OCI-LY7 (cell line): Measurements from ENCODE around the gene RNU6-7. TPM values are rescaled to one million over a fixed set of nuclear protein-coding genes. Genes with fewer than 3 reads are reported as not detected.

Experiments used
- BruUV-seq: library from RNA; stranded (reverse); fragments of 400-500 nt; replicated peaks from 2 replicates; lab custom pipeline; 2021; lab: Mats Ljungman, UMichigan
- CTCF ChIA-PET: fragments of 300-600 bp; sonication (Branson Sonifier 250); formaldehyde crosslinking; loops from one replicate; lab custom pipeline; 2022; ENCODE audit warnings: antibody characterized with exemption; ENCODE audit not compliant: unreplicated experiment; lab: Charles Lee
- POLR2A ChIA-PET: fragments of 300-600 bp; sonication (Branson Sonifier 250); formaldehyde crosslinking; loops from one replicate; lab custom pipeline; 2022; ENCODE audit warnings: antibody characterized with exemption; lab: Charles Lee
- DNase-seq: peaks from one replicate; pipeline ENCODE4 v3.0.0-alpha.2; 2015; ENCODE audit warnings: low spot score
- H2AFZ ChIP-seq: fragments of 200-600 bp; sonication (generic), shearing (Covaris generic); 2 replicates; pipeline ENCODE4 v1.6.1; 2014; ENCODE audit warnings: mild to moderate bottlenecking, antibody characterized with exemption, low read length, moderate library complexity
- H3K27ac ChIP-seq: fragments of 200-600 bp; sonication (generic); 2 replicates; pipeline ENCODE4 v1.5.1; 2014; ENCODE audit warnings: mixed run types, low read depth, mild to moderate bottlenecking, moderate library complexity, low read length, inconsistent platforms; ENCODE audit not compliant: poor library complexity, severe bottlenecking
- H3K36me3 ChIP-seq: fragments of 200-600 bp; sonication (generic); 2 replicates; pipeline ENCODE4 v1.6.1; 2014; ENCODE audit warnings: mild to moderate bottlenecking, antibody characterized with exemption, low read length, moderate library complexity, mixed read lengths; ENCODE audit not compliant: insufficient read depth
- H3K4me1 ChIP-seq: fragments of 200-600 bp; sonication (generic); 2 replicates; pipeline ENCODE4 v1.5.1; 2014; ENCODE audit warnings: mild to moderate bottlenecking, low read length; ENCODE audit not compliant: insufficient read depth, poor library complexity, severe bottlenecking
- H3K4me2 ChIP-seq: fragments of 200-600 bp; sonication (generic); 2 replicates; pipeline ENCODE4 v1.6.1; 2014; ENCODE audit warnings: mild to moderate bottlenecking, low read length
- H3K4me3 ChIP-seq: fragments of 200-600 bp; sonication (generic); 2 replicates; pipeline ENCODE4 v1.5.1; 2014; ENCODE audit warnings: mild to moderate bottlenecking, low read depth, low read length; ENCODE audit not compliant: poor library complexity, severe bottlenecking
- H3K79me2 ChIP-seq: fragments of 200-600 bp; sonication (generic); 2 replicates; pipeline ENCODE4 v1.6.1; 2016; ENCODE audit warnings: low read depth, mild to moderate bottlenecking, low read length, moderate library complexity, mixed read lengths; ENCODE audit not compliant: insufficient read depth
- H3K9me2 ChIP-seq: fragments of 200-600 bp; sonication (generic); 2 replicates; pipeline ENCODE4 v1.6.1; 2016; ENCODE audit warnings: mild to moderate bottlenecking, low read length, mixed read lengths; ENCODE audit not compliant: insufficient read depth
- H3K9me3 ChIP-seq: fragments of 200-600 bp; sonication (generic); 2 replicates; pipeline ENCODE4 v1.6.1; 2014; ENCODE audit warnings: mild to moderate bottlenecking, mixed run types, low read length, mixed read lengths
- H4K20me1 ChIP-seq: fragments of 200-600 bp; sonication (generic); 2 replicates; pipeline ENCODE4 v1.6.1; 2014; ENCODE audit warnings: mild to moderate bottlenecking, antibody characterized with exemption, low read length, moderate library complexity, mixed read lengths; ENCODE audit not compliant: insufficient read depth
- EZH2phosphoT487 ChIP-seq: fragments of 200-600 bp; sonication (generic); IDR thresholded peaks from 2 replicates; pipeline ENCODE4 v1.6.1; 2018; ENCODE audit warnings: low read depth, borderline replicate concordance, mild to moderate bottlenecking, mixed run types, antibody characterized with exemption, low read length, moderate library complexity, mixed read lengths
- intact Hi-C: fragments of 100-400 bp; cut with micrococcal nuclease; formaldehyde crosslinking; loops from one replicate; pipeline ENCODE4 v1.10.0; 2022; ENCODE audit not compliant: unreplicated experiment
- total RNA-seq, 2 experiments: library from RNA; depleted of rRNA in 1 of 2; stranded (reverse); fragments of >200 nt in 1 of 2; shearing (Covaris generic) in 1 of 2; gene quantifications; 2 replicates each; pipeline ENCODE4 v1.2.3, GENCODE V29; 2014 to 2022
- TF ChIP-seq, protein P1 (sequence below): fragments of 200-600 bp; sonication (generic); conservative IDR thresholded peaks from 2 replicates; pipeline ENCODE4 v1.5.1; 2014; ENCODE audit warnings: mild to moderate bottlenecking, antibody characterized with exemption, low read length, moderate library complexity, mixed read lengths

The RNU6-7 gene
- total RNA-seq, 2 experiments from 2014 or later = not detected

DNA sequence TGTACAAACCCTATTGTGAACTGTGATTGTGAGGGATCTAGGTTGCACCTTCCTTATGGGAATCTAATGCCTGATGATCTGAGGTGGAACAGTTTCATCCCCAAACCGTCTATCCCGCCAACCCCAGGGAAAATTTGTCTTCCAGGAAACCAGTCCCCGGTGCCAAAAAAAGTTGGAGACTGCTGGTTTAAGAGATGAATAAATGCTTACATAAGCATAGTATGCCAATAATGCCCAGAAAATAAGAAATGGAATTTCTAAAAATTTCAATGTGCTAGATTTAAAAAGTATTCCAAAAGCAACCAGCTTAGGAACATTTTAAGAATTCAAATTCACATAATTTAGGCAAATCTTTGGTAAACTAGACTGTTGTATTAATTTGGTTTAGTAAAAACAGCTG, 6.6 kb downstream of the RNU6-7 start:
- no peak overlapping the region for H3K4me3 ChIP-seq
- no TSS peak for BruUV-seq
- peaks cover 13% of the 10 kb centered on the region for H3K4me1 ChIP-seq
- no peaks in the 10 kb centered on the region for H4K20me1 ChIP-seq
- no peak for DNase-seq
- no peaks in the 10 kb centered on the region for H3K9me3 ChIP-seq
- H2AFZ ChIP-seq = no peak overlapping the region
- ChIA-PET CTCF (no interaction called here), POLR2A (interaction anchor here (1.0 kb wide), 1 partner anchor 151 kb away, joined by 3 read pairs; no protein-coding TSS in a partner anchor)
- no peak overlapping the region for H3K27ac ChIP-seq
- no peak overlapping the region for H3K4me2 ChIP-seq
- intact Hi-C loops = loop anchor here (10.0 kb wide), 1 partner anchor 1584 kb away; the partner anchor contains the start of gene SCFD1
- TF ChIP-seq, protein P1, sequence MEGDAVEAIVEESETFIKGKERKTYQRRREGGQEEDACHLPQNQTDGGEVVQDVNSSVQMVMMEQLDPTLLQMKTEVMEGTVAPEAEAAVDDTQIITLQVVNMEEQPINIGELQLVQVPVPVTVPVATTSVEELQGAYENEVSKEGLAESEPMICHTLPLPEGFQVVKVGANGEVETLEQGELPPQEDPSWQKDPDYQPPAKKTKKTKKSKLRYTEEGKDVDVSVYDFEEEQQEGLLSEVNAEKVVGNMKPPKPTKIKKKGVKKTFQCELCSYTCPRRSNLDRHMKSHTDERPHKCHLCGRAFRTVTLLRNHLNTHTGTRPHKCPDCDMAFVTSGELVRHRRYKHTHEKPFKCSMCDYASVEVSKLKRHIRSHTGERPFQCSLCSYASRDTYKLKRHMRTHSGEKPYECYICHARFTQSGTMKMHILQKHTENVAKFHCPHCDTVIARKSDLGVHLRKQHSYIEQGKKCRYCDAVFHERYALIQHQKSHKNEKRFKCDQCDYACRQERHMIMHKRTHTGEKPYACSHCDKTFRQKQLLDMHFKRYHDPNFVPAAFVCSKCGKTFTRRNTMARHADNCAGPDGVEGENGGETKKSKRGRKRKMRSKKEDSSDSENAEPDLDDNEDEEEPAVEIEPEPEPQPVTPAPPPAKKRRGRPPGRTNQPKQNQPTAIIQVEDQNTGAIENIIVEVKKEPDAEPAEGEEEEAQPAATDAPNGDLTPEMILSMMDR = no peak
- TF ChIP-seq EZH2phosphoT487 = no peak
- H3K9me2 ChIP-seq = no peaks in the 10 kb centered on the region
- no peaks in the 10 kb centered on the region for H3K36me3 ChIP-seq
- no peaks in the 10 kb centered on the region for H3K79me2 ChIP-seq

GRCh38 chr14:32209471-32209870, 7.6 kb downstream of the RNU6-7 start:
- ChIA-PET POLR2A (interaction anchor here (1.0 to 1.5 kb wide), 2 partner anchors 10 to 152 kb away, joined by 3 to 4 read pairs; no protein-coding TSS in a partner anchor), CTCF (no interaction called here)
- intact Hi-C loops = loop anchor here (10.0 kb wide), 1 partner anchor 1585 kb away; the partner anchor contains the start of gene SCFD1
- no peak overlapping the region for H2AFZ ChIP-seq
- no peak overlapping the region for H3K4me3 ChIP-seq
- no peaks in the 10 kb centered on the region for H3K9me3 ChIP-seq
- H4K20me1 ChIP-seq = no peaks in the 10 kb centered on the region
- H3K27ac ChIP-seq = no peak overlapping the region
- DNase-seq = no peak
- TF ChIP-seq, protein P1 = no peak
- no peak for TF ChIP-seq EZH2phosphoT487
- no peak overlapping the region for H3K4me2 ChIP-seq
- no peaks in the 10 kb centered on the region for H3K36me3 ChIP-seq
- peaks cover 5% of the 10 kb centered on the region for H3K4me1 ChIP-seq
- no peaks in the 10 kb centered on the region for H3K9me2 ChIP-seq
- H3K79me2 ChIP-seq = no peaks in the 10 kb centered on the region
- no TSS peak for BruUV-seq

GRCh38 chr14:32211068-32211404, 9.2 kb downstream of the RNU6-7 start:
- H3K36me3 ChIP-seq = no peaks in the 10 kb centered on the region
- H3K79me2 ChIP-seq = no peaks in the 10 kb centered on the region
- H4K20me1 ChIP-seq = no peaks in the 10 kb centered on the region
- ChIA-PET POLR2A (interaction anchor here (0.6 to 0.9 kb wide), 2 partner anchors 10 to 228 kb away, joined by 3 to 4 read pairs; no protein-coding TSS in a partner anchor), CTCF (no interaction called here)
- TF ChIP-seq, protein P1 = no peak
- TF ChIP-seq EZH2phosphoT487 = no peak
- H3K4me3 ChIP-seq = no peak overlapping the region
- intact Hi-C loops = no loop called here
- no peak overlapping the region for H2AFZ ChIP-seq
- DNase-seq = no peak
- no peaks in the 10 kb centered on the region for H3K9me2 ChIP-seq
- H3K4me2 ChIP-seq = no peak overlapping the region
- no peak overlapping the region for H3K27ac ChIP-seq
- no peaks in the 10 kb centered on the region for H3K4me1 ChIP-seq
- H3K9me3 ChIP-seq = no peaks in the 10 kb centered on the region
- no TSS peak for BruUV-seq
